ENCODE measurements around the gene TENM4.
A peak's percentile ranks its signal among the peaks of the same experiment; 100 is the strongest.
"Not testable (repeated sequence)": the region's sequence is repeated elsewhere in the genome, so short reads cannot be mapped to it uniquely, and the experiment has no call there.

Gene TENM4

GRCh38 chr11:78978831-78979230 lies 462.0 kb downstream of the TENM4 start:
- DNase-seq (ENCODE audit: low read depth, low spot score) = no peak

- not testable (repeated sequence) for DNase-seq (ENCODE audit: low read depth, low spot score)
These were observed 463.0 kb downstream of the TENM4 start for GRCh38 chr11:78977848-78978247.

GRCh38 chr11:78977009-78977408 lies 463.8 kb downstream of the TENM4 start:
- DNase-seq (ENCODE audit: low read depth, low spot score) = no peak

GRCh38 chr11:78975081-78975480 lies 465.7 kb downstream of the TENM4 start:
- no peak for DNase-seq (ENCODE audit: low read depth, low spot score)

- DNase-seq (ENCODE audit: low read depth, low spot score) = peak; percentile 42
These were observed 467.0 kb downstream of the TENM4 start for GRCh38 chr11:78973876-78974275.

- no peak for DNase-seq (ENCODE audit: low read depth, low spot score)
These were observed 468.2 kb downstream of the TENM4 start for GRCh38 chr11:78972590-78972989.

- DNase-seq (ENCODE audit: low read depth, low spot score) = no peak
These were observed 468.7 kb downstream of the TENM4 start for GRCh38 chr11:78972177-78972576.

GRCh38 chr11:78967811-78968210 lies 473.0 kb downstream of the TENM4 start:
- no peak for DNase-seq (ENCODE audit: low read depth, low spot score)

- no peak for DNase-seq (ENCODE audit: low read depth, low spot score)
These were observed 475.4 kb downstream of the TENM4 start for GRCh38 chr11:78965432-78965831.

- no peak for DNase-seq (ENCODE audit: low read depth, low spot score)
These were observed 478.7 kb downstream of the TENM4 start for GRCh38 chr11:78961937-78962701.

GRCh38 chr11:78961247-78961646 lies 479.6 kb downstream of the TENM4 start:
- DNase-seq (ENCODE audit: low read depth, low spot score) = peak; percentile 70

GRCh38 chr11:78958444-78958843 lies 482.4 kb downstream of the TENM4 start:
- DNase-seq (ENCODE audit: low read depth, low spot score) = no peak

- DNase-seq (ENCODE audit: low read depth, low spot score) = no peak
These were observed 483.2 kb downstream of the TENM4 start for GRCh38 chr11:78957476-78958245.

GRCh38 chr11:78954696-78955095 lies 486.1 kb downstream of the TENM4 start:
- DNase-seq (ENCODE audit: low read depth, low spot score) = no peak

- no peak for DNase-seq (ENCODE audit: low read depth, low spot score)
These were observed 486.6 kb downstream of the TENM4 start for GRCh38 chr11:78954261-78954660.

- DNase-seq (ENCODE audit: low read depth, low spot score) = no peak
These were observed 487.9 kb downstream of the TENM4 start for GRCh38 chr11:78952890-78953289.

- no peak for DNase-seq (ENCODE audit: low read depth, low spot score)
These were observed 488.7 kb downstream of the TENM4 start for GRCh38 chr11:78952175-78952574.

- DNase-seq (ENCODE audit: low read depth, low spot score) = no peak
These were observed 490.7 kb downstream of the TENM4 start for GRCh38 chr11:78949976-78950690.

- no peak for DNase-seq (ENCODE audit: low read depth, low spot score)
These were observed 493.6 kb downstream of the TENM4 start for GRCh38 chr11:78946945-78947902.

GRCh38 chr11:78943841-78944240 lies 497.0 kb downstream of the TENM4 start:
- DNase-seq (ENCODE audit: low read depth, low spot score) = no peak

GRCh38 chr11:78943154-78943553 lies 497.7 kb downstream of the TENM4 start:
- DNase-seq (ENCODE audit: low read depth, low spot score) = no peak

Data from iPS DF 19.7 (cell line).